Measurements from ENCODE around the gene IQGAP1. TPM values are rescaled to one million over a fixed set of nuclear protein-coding genes. Genes with fewer than 3 reads are reported as not detected.

IQGAP1 gene
- total and polyA plus RNA-seq, 2 of the 4 experiments (the other 2 are of a cell fraction) = 87.5 to 207 TPM

GRCh38 chr15:90358124-90359033 lies 29.7 kb upstream of the IQGAP1 start:
- ATAC-seq (ENCODE audit: low read depth) (peak; percentile 58; the same call in 1 of the 2 replicates), DNase-seq (peak; percentile 81)
- Histone ChIP-seq H2BK5ac (ENCODE audit: low read depth, low read length, poor library complexity, severe bottlenecking) (no peak overlapping the region), H4K91ac (ENCODE audit: insufficient read depth, low read depth, low read length) (no peak overlapping the region), H2BK15ac (ENCODE audit: low read depth, low read length) (peak overlapping the region; percentile 2; the same call in 1 of the 3 replicates), H3K4me3 (ENCODE audit: insufficient read depth, low read depth, low read length) (no peak overlapping the region), H4K5ac (ENCODE audit: low read depth, low read length) (0 out of 2 replicates have a peak overlapping the region, but pooled peaks have one; percentile 12), H4K8ac (ENCODE audit: low read depth in 2 of 2, low read length in 2 of 2) (peak overlapping the region in 1 of 2 experiments; percentile 7; a peak in 1 of 4 replicates), H4K20me1 (ENCODE audit: insufficient read depth, low read length) (no peaks in the 10 kb centered on the region), H3K9me1 (ENCODE audit: insufficient read depth, low read length) (peaks cover 4% of the 10 kb centered on the region; the same call in 1 of the 2 replicates), H3K18ac (ENCODE audit: low read depth, low read length) (no peak overlapping the region), H2AK9ac (replicated peaks; ENCODE audit: low read depth, low read length, poor library complexity) (no peak overlapping the region), H3K56ac (ENCODE audit: extremely low read depth, insufficient read depth, low read length) (no peak overlapping the region), H3K36me3 (ENCODE audit: control insufficient read depth, insufficient read depth, low read length) (no peaks in the 10 kb centered on the region), H3K9me3 (ENCODE audit: control insufficient read depth, insufficient read depth, low read length) (no peaks in the 10 kb centered on the region), H3K27me3 (ENCODE audit: control insufficient read depth, insufficient read depth, low read length) (no peaks in the 10 kb centered on the region), H3K9ac (ENCODE audit: low read depth, low read length) (no peak overlapping the region), H2AFZ (replicated peaks; ENCODE audit: low read length, poor library complexity) (no peak overlapping the region), H3K79me1 (ENCODE audit: low read depth in 1 of 2, low read length in 2 of 2) (0 out of 4 replicates have a peak, but pooled peaks cover 0 to 1% of the 10 kb centered on the region in 2 experiments), H3K23ac (ENCODE audit: low read depth, low read length) (no peak overlapping the region), H3K14ac (replicated peaks; ENCODE audit: low read depth, low read length) (0 out of 2 replicates have a peak overlapping the region, but pooled peaks have one; percentile 8), H2BK120ac (ENCODE audit: low read depth, low read length) (no peak overlapping the region; the same call in 1 of the 2 replicates), H3K4ac (ENCODE audit: low read depth, low read length) (peak overlapping the region; percentile 6; the same call in 1 of the 2 replicates), H3K4me2 (ENCODE audit: low read depth, low read length) (no peak overlapping the region), H3K4me1 (ENCODE audit: control insufficient read depth, insufficient read depth, low read length) (peaks cover 11% of the 10 kb centered on the region), H2AK5ac (ENCODE audit: low read depth, low read length) (0 out of 2 replicates have a peak overlapping the region, but pooled peaks have one; percentile 31), H3K27ac (ENCODE audit: insufficient read depth, low read length) (no peak overlapping the region), H2BK20ac (ENCODE audit: low read depth, low read length) (no peak overlapping the region)
- TF ChIP-seq FOS (IDR thresholded peaks at IDR 0.05; ENCODE audit: low read depth, low read length) (peak; percentile 67), NFE2L2 (IDR thresholded peaks at IDR 0.05; ENCODE audit: low read depth, low read length) (no peak), BHLHE40 (IDR thresholded peaks at IDR 0.05; ENCODE audit: low read depth, low read length) (no peak), CEBPB (IDR thresholded peaks at IDR 0.05; ENCODE audit: low read depth, low read length) (peak; percentile 44; the same call in 1 of the 2 replicates), MAZ (IDR thresholded peaks at IDR 0.05; ENCODE audit: borderline replicate concordance, low read depth, low read length) (no peak), USF2 (IDR thresholded peaks at IDR 0.05; ENCODE audit: low read depth, low read length) (no peak)
- WGBS, 2 experiments (ENCODE audit: extremely low coverage in 2 of 2, insufficient read length in 1 of 2) = no CpG with 5 or more reads among the region's 8 CpGs
- no TSS peak for BruUV-seq (replicated peaks)
- ChIA-PET CTCF (interaction anchor here (0.6 kb wide), 1 partner anchor 496 kb away, joined by 4 read pairs; no protein-coding TSS in a partner anchor), POLR2A (ENCODE audit: unreplicated experiment) (no interaction called here)
- in situ Hi-C loops (cut with MboI; ENCODE audit: low sequenced_read_pairs) (no loop called here), intact Hi-C loops (cut with micrococcal nuclease) (no loop called here), dilution Hi-C loops (cut with HindIII; ENCODE audit: low sequenced_read_pairs, unreplicated experiment) (no loop called here)
